ENCODE data around the gene ANKS6. TPM values are rescaled to one million over a fixed set of nuclear protein-coding genes. Genes with fewer than 3 reads are reported as not detected.

The ANKS6 gene
- total and polyA plus RNA-seq, 2 of the 8 experiments (the other 6 are each of a cell fraction or from before 2014, with no cell fraction given), result 34.1 to 56.3 TPM

DNA sequence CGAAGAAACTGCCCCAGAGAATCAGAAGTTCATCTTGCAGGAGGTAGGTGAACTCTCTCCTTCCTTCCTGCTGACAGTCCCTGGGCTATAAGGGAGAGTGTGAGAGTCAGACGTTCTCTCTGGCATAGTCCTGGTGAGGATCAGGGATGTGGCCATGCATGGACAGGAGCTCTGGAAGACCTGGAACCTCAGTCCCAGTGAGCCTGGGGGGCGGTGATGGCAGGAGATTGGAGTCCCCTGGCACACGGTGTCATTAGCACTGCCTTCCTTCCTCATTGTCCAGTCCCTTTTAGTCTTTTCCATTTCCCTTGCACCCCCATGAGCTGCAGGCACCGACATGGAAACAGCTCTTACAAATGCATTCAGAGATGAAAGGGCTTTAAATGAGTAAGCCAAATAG is 49.7 kb upstream of the ANKS6 start:
- no peaks in the 10 kb centered on the region for H3K9me3 ChIP-seq (ENCODE audit: insufficient read depth in 2 of 2, low read depth in 1 of 2, low read length in 1 of 2)
- H2BK12ac ChIP-seq (ENCODE audit: low read depth, low read length), result no peak overlapping the region
- H2AFZ ChIP-seq (ENCODE audit: low read length), result no peak overlapping the region
- no peaks in the 10 kb centered on the region for H3K79me1 ChIP-seq (ENCODE audit: low read depth, low read length)
- no peak for DNase-seq (ENCODE audit: low read depth in 1 of 2, low spot score in 2 of 2)
- H2BK20ac ChIP-seq (ENCODE audit: low read length), result no peak overlapping the region
- H3K4ac ChIP-seq (replicated peaks; ENCODE audit: insufficient read length, low read depth, low read length), result no peak overlapping the region
- H3K27me3 ChIP-seq (replicated peaks in 1 of 4; ENCODE audit: control insufficient read depth in 3 of 4, extremely low read depth in 1 of 4, insufficient read depth in 3 of 4, low read length in 3 of 4), result no peaks in the 10 kb centered on the region
- H3K36me3 ChIP-seq (ENCODE audit: control insufficient read depth in 2 of 4, insufficient read depth in 4 of 4, low read length in 3 of 4), result peaks cover 0 to 19% (median 2%) of the 10 kb centered on the region in 4 experiments; a peak in 3 of 8 replicates
- no peak overlapping the region for H2BK120ac ChIP-seq (replicated peaks; ENCODE audit: low read depth, low read length)
- H3K9ac ChIP-seq (replicated peaks in 1 of 4; ENCODE audit: extremely low read depth in 1 of 4, low read depth in 3 of 4, low read length in 3 of 4), result no peak overlapping the region
- no peak overlapping the region for H4K5ac ChIP-seq (ENCODE audit: insufficient read length, low read depth, low read length)
- CTCF ChIA-PET (ENCODE audit: partially characterized antibody), result interaction anchor here (0.6 to 9.3 kb wide), 8 partner anchors 17 to 352 kb away, joined by 3 to 116 read pairs (median 3); no protein-coding TSS in a partner anchor
- H4K8ac ChIP-seq (ENCODE audit: extremely low read depth, insufficient read depth, low read length), result no peak overlapping the region
- no peak overlapping the region for H2BK15ac ChIP-seq (ENCODE audit: low read length)
- H3K4me2 ChIP-seq (ENCODE audit: insufficient read depth in 1 of 2, low read depth in 2 of 2, low read length in 2 of 2), result no peak overlapping the region
- no peak overlapping the region for H3K14ac ChIP-seq (ENCODE audit: insufficient read length)
- H3K4me3 ChIP-seq (ENCODE audit: extremely low read depth in 1 of 4, insufficient read depth in 2 of 4, low read depth in 3 of 4, low read length in 4 of 4), result no peak overlapping the region
- no peak for TF ChIP-seq BACH1 (IDR thresholded peaks at IDR 0.05; ENCODE audit: low read length)
- no peak for TF ChIP-seq SIRT6 (IDR thresholded peaks at IDR 0.05; ENCODE audit: low read length)
- TF ChIP-seq SUZ12 (IDR thresholded peaks at IDR 0.05; ENCODE audit: low read length), result no peak
- TF ChIP-seq, protein P1, sequence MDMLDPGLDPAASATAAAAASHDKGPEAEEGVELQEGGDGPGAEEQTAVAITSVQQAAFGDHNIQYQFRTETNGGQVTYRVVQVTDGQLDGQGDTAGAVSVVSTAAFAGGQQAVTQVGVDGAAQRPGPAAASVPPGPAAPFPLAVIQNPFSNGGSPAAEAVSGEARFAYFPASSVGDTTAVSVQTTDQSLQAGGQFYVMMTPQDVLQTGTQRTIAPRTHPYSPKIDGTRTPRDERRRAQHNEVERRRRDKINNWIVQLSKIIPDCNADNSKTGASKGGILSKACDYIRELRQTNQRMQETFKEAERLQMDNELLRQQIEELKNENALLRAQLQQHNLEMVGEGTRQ (IDR thresholded peaks at IDR 0.05; ENCODE audit: low read length), result no peak
- TF ChIP-seq POLR2AphosphoS5 (IDR thresholded peaks at IDR 0.05; ENCODE audit: low read depth, low read length), result no peak
- no peak for TF ChIP-seq KDM5A (IDR thresholded peaks at IDR 0.05; ENCODE audit: low read length)
- peaks cover 0 to 3% of the 10 kb centered on the region in 2 experiments for H4K20me1 ChIP-seq (replicated peaks in 1 of 2; ENCODE audit: control insufficient read depth in 1 of 2, insufficient read depth in 2 of 2, low read length in 2 of 2)
- H3K18ac ChIP-seq (ENCODE audit: extremely low read depth, low read length), result no peak overlapping the region
- POLR2A ChIA-PET (ENCODE audit: partially characterized antibody), result interaction anchor here (1.0 kb wide), 1 partner anchor 23 kb away, joined by 3 read pairs; no protein-coding TSS in a partner anchor
- 85% methylated on average over 5 of the region's 5 CpGs; no CpG with 5 or more reads in 1 of the 2 experiments for WGBS, 2 experiments (ENCODE audit: extremely low coverage in 1 of 2, insufficient coverage in 1 of 2, insufficient read length in 1 of 2, insufficient replicate concordance in 2 of 2, low coverage in 1 of 2, low lambda C conversion rate in 2 of 2, missing lambda C conversion rate in 1 of 2)
- no peak overlapping the region for H3K27ac ChIP-seq (ENCODE audit: low read depth, low read length)
- FAIRE-seq, result no peak
- H3K56ac ChIP-seq (replicated peaks; ENCODE audit: insufficient read length, low read depth, low read length), result no peak overlapping the region
- H3K4me1 ChIP-seq (replicated peaks in 1 of 4; ENCODE audit: control insufficient read depth in 3 of 4, insufficient read depth in 4 of 4, low read length in 3 of 4), result peaks cover 0 to 5% (median 2%) of the 10 kb centered on the region in 4 experiments; a peak in 3 of 7 replicates
- H3K23me2 ChIP-seq (ENCODE audit: low read depth, low read length), result no peaks in the 10 kb centered on the region
- no peak overlapping the region for H2AK5ac ChIP-seq (ENCODE audit: low read depth, low read length)
- H3K79me2 ChIP-seq (ENCODE audit: control insufficient read depth in 1 of 2, insufficient read depth in 2 of 2, low read length in 2 of 2), result no peaks in the 10 kb centered on the region
- H2BK5ac ChIP-seq (ENCODE audit: low read depth, low read length), result no peak overlapping the region
- H3K23ac ChIP-seq (ENCODE audit: insufficient read length), result no peak overlapping the region
- H4K91ac ChIP-seq (replicated peaks; ENCODE audit: insufficient read length, low read length), result no peak overlapping the region

Measured in H1 (cell line).